A549 (cell line): Measurements from ENCODE around the gene SLC6A6.

ENCODE experiments used
- CEBPB ChIP-seq, 2 experiments: fragments of >200 bp in 1 of 2; sonication (Bioruptor Twin) in 1 of 2; formaldehyde crosslinking in 1 of 2; IDR thresholded peaks; 2 replicates each; pipeline ENCODE4 v1.6.1; 2012 to 2016
- EP300 ChIP-seq, 2 experiments: fragments of >200 bp; sonication (Bioruptor Twin); formaldehyde crosslinking; IDR thresholded peaks; 2 replicates in 1 of 2; 3 replicates in 1 of 2; pipeline ENCODE4 v1.6.1; 2016 to 2017
- HDAC2 ChIP-seq: fragments of 200-600 bp; sonication (generic); IDR thresholded peaks from 2 replicates; pipeline ENCODE4 v1.6.1; 2016
- JUN ChIP-seq, 2 experiments: fragments of >200 bp; sonication (Bioruptor Twin); formaldehyde crosslinking; IDR thresholded peaks; 2 replicates in 1 of 2; 3 replicates in 1 of 2; pipeline ENCODE4 v1.6.1; 2016 to 2017
- MYC ChIP-seq: IDR thresholded peaks from 2 replicates; pipeline ENCODE4 v1.6.1; 2012; ENCODE audit warnings: mild to moderate bottlenecking, inconsistent platforms, low read length, improper control_type of control experiment, borderline replicate concordance
- NR3C1 ChIP-seq: fragments of >200 bp; sonication (Bioruptor Twin); formaldehyde crosslinking; IDR thresholded peaks from 3 replicates; pipeline ENCODE4 v1.6.1; 2017
- POLR2A ChIP-seq: IDR thresholded peaks from 2 replicates; pipeline ENCODE4 v1.6.1; 2012; ENCODE audit warnings: mild to moderate bottlenecking, low read length
- POLR2AphosphoS2 ChIP-seq: conservative IDR thresholded peaks from 2 replicates; pipeline ENCODE4 v1.6.1; 2012; ENCODE audit warnings: low read length, improper control_type of control experiment, inconsistent platforms
- RCOR1 ChIP-seq: fragments of 150-350 bp; IDR thresholded peaks from 2 replicates; pipeline ENCODE4 v1.6.1; 2014; ENCODE audit warnings: antibody characterized with exemption, low read length, low read depth
- ZSCAN20 ChIP-seq: fragments of 250-450 bp; sonication (Bioruptor Pico); IDR thresholded peaks from 2 replicates; pipeline ENCODE4 v1.8.0; 2022; ENCODE audit warnings: mild to moderate bottlenecking, moderate library complexity
- TF ChIP-seq, protein P1 (sequence below): fragments of >200 bp; sonication (Bioruptor Twin); formaldehyde crosslinking; IDR thresholded peaks from 3 replicates; pipeline ENCODE4 v1.5.1; 2016
- TF ChIP-seq, protein P2 (sequence below): IDR thresholded peaks from 2 replicates; pipeline ENCODE4 v1.6.1; 2012
- TF ChIP-seq, protein P3 (sequence below): fragments of 200-600 bp; sonication (generic); IDR thresholded peaks from 2 replicates; pipeline ENCODE4 v1.6.1; 2016; ENCODE audit warnings: antibody characterized with exemption, mild to moderate bottlenecking, moderate library complexity
- TF ChIP-seq, protein P4 (sequence below): fragments of >200 bp; sonication (Bioruptor Twin); formaldehyde crosslinking; IDR thresholded peaks from 3 replicates; pipeline ENCODE4 v1.6.1; 2016

DNA sequence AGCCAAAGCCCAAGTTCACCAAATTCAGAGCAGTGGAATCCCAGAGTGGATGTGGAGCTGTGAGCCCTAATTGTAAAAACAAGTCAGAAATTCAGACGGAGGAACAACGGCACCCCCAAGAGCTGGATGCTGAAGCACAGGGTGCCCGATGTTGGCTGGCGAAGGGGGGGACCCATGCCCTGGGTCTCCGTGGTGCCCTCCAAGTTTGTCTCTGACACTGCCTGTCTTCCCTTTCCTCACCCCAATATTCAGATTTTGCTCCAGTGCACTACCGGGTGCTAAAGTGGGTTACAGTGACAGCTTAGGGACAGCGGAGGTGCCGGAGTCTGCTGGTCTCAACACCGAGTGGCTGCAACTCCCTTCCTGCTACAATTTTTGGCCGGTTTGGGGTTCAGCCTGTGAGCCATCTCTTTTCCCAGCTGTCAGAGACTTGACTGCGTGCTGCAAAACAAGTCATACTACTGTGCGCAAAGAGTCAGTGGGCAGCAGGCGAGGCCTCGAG is 131.1 kb downstream of the SLC6A6 start:
- TF ChIP-seq EP300 (IDR thresholded peaks at IDR 0.05) = no peak
- TF ChIP-seq, protein P1, sequence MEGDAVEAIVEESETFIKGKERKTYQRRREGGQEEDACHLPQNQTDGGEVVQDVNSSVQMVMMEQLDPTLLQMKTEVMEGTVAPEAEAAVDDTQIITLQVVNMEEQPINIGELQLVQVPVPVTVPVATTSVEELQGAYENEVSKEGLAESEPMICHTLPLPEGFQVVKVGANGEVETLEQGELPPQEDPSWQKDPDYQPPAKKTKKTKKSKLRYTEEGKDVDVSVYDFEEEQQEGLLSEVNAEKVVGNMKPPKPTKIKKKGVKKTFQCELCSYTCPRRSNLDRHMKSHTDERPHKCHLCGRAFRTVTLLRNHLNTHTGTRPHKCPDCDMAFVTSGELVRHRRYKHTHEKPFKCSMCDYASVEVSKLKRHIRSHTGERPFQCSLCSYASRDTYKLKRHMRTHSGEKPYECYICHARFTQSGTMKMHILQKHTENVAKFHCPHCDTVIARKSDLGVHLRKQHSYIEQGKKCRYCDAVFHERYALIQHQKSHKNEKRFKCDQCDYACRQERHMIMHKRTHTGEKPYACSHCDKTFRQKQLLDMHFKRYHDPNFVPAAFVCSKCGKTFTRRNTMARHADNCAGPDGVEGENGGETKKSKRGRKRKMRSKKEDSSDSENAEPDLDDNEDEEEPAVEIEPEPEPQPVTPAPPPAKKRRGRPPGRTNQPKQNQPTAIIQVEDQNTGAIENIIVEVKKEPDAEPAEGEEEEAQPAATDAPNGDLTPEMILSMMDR = no peak
- no peak for TF ChIP-seq NR3C1
- no peak for TF ChIP-seq POLR2A
- TF ChIP-seq MYC = no peak
- no peak for TF ChIP-seq CEBPB (IDR thresholded peaks at IDR 0.05)
- no peak for TF ChIP-seq HDAC2
- TF ChIP-seq, protein P2, sequence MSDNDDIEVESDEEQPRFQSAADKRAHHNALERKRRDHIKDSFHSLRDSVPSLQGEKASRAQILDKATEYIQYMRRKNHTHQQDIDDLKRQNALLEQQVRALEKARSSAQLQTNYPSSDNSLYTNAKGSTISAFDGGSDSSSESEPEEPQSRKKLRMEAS = no peak
- TF ChIP-seq POLR2AphosphoS2 = no peak
- no peak for TF ChIP-seq JUN (IDR thresholded peaks at IDR 0.05)
- TF ChIP-seq, protein P3, sequence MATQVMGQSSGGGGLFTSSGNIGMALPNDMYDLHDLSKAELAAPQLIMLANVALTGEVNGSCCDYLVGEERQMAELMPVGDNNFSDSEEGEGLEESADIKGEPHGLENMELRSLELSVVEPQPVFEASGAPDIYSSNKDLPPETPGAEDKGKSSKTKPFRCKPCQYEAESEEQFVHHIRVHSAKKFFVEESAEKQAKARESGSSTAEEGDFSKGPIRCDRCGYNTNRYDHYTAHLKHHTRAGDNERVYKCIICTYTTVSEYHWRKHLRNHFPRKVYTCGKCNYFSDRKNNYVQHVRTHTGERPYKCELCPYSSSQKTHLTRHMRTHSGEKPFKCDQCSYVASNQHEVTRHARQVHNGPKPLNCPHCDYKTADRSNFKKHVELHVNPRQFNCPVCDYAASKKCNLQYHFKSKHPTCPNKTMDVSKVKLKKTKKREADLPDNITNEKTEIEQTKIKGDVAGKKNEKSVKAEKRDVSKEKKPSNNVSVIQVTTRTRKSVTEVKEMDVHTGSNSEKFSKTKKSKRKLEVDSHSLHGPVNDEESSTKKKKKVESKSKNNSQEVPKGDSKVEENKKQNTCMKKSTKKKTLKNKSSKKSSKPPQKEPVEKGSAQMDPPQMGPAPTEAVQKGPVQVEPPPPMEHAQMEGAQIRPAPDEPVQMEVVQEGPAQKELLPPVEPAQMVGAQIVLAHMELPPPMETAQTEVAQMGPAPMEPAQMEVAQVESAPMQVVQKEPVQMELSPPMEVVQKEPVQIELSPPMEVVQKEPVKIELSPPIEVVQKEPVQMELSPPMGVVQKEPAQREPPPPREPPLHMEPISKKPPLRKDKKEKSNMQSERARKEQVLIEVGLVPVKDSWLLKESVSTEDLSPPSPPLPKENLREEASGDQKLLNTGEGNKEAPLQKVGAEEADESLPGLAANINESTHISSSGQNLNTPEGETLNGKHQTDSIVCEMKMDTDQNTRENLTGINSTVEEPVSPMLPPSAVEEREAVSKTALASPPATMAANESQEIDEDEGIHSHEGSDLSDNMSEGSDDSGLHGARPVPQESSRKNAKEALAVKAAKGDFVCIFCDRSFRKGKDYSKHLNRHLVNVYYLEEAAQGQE = no peak
- no peak for TF ChIP-seq RCOR1
- no peak for TF ChIP-seq ZSCAN20 (CRISPR knock-in tag)
- TF ChIP-seq, protein P4, sequence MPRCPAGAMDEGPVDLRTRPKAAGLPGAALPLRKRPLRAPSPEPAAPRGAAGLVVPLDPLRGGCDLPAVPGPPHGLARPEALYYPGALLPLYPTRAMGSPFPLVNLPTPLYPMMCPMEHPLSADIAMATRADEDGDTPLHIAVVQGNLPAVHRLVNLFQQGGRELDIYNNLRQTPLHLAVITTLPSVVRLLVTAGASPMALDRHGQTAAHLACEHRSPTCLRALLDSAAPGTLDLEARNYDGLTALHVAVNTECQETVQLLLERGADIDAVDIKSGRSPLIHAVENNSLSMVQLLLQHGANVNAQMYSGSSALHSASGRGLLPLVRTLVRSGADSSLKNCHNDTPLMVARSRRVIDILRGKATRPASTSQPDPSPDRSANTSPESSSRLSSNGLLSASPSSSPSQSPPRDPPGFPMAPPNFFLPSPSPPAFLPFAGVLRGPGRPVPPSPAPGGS = no peak
